ENCODE data around the gene GCSAM. TPM values are rescaled to one million over a fixed set of nuclear protein-coding genes. Genes with fewer than 3 reads are reported as not detected.

The GCSAM gene
- total and polyA plus RNA-seq, 8 donors, result 0.20 to 2.7 (median 2.1) TPM

- no peaks in the 10 kb centered on the region for H3K27me3 ChIP-seq
These were observed 34.7 kb upstream of the GCSAM start for GRCh38 chr3:112167758-112168157.

DNA sequence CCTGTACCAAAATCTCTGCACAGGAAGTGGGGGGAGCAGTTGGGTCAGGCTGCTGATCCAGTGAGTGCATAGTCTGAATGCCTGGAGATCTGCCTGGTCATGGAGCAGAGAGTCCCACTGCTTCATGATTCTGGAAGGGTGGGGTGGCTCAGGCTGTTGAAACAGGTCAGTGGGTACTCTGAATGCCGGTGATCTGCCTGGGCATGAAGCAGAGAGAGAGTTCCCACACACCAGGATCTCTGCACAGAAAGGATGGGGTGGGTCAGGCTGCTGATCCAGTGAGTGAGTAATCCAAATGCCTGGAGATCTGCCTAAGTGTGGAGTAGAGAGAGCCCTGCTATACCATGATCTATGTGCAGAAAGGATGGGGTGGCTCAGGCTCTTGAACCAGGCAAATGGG lies 16.1 kb upstream of the GCSAM start:
- Histone ChIP-seq H3K9me3 (peaks cover 0 to 29% of the 10 kb centered on the region in 2 donors), H3K27me3 (no peaks in the 10 kb centered on the region), H3K4me1 (no peaks in the 10 kb centered on the region), H3K36me3 (no peaks in the 10 kb centered on the region), H3K4me3 (no peak overlapping the region), H3K27ac (no peak overlapping the region)
- DNase-seq, result no peak
- ATAC-seq, result no peak
- TF ChIP-seq CTCF (IDR thresholded peaks at IDR 0.05), result no peak
- intact Hi-C loops (cut with DNase I), result no loop called here

More at GRCh38 chr3:112167758-112168157, 34.7 kb upstream of the GCSAM start:
- Histone ChIP-seq H3K9me3 (peaks cover 0 to 10% of the 10 kb centered on the region in 2 donors), H3K4me3 (no peak overlapping the region), H3K4me1 (no peaks in the 10 kb centered on the region), H3K36me3 (no peaks in the 10 kb centered on the region), H3K27ac (no peak overlapping the region)
- intact Hi-C loops (cut with DNase I), result no loop called here
- TF ChIP-seq CTCF (IDR thresholded peaks at IDR 0.05), result no peak
- DNase-seq (no peak), ATAC-seq (no peak)

GRCh38 chr3:112143689-112144088 lies 10.6 kb upstream of the GCSAM start:
- ATAC-seq, result no peak
- H3K9me3 ChIP-seq, result peaks cover 0 to 29% of the 10 kb centered on the region in 2 donors
- no peak overlapping the region for H3K27ac ChIP-seq
- H3K27me3 ChIP-seq, result no peaks in the 10 kb centered on the region
- no peak overlapping the region for H3K4me3 ChIP-seq
- intact Hi-C loops (cut with DNase I), result no loop called here
- no peak for DNase-seq
- no peaks in the 10 kb centered on the region for H3K4me1 ChIP-seq
- H3K36me3 ChIP-seq, result no peaks in the 10 kb centered on the region
- TF ChIP-seq CTCF (IDR thresholded peaks at IDR 0.05), result no peak

- intact Hi-C loops (cut with DNase I), result no loop called here
- DNase-seq, result no peak
- TF ChIP-seq CTCF (IDR thresholded peaks at IDR 0.05), result no peak
- Histone ChIP-seq H3K4me1 (no peaks in the 10 kb centered on the region), H3K4me3 (no peak overlapping the region), H3K9me3 (peaks cover 0 to 25% of the 10 kb centered on the region in 2 donors), H3K27me3 (no peaks in the 10 kb centered on the region), H3K27ac (no peak overlapping the region), H3K36me3 (no peaks in the 10 kb centered on the region)
- no peak for ATAC-seq
These were observed 10.2 kb upstream of the GCSAM start for GRCh38 chr3:112143251-112143650.

- no peak for TF ChIP-seq CTCF (IDR thresholded peaks at IDR 0.05)
- Histone ChIP-seq H3K36me3 (no peaks in the 10 kb centered on the region), H3K9me3 (peaks cover 0 to 14% of the 10 kb centered on the region in 2 donors), H3K27me3 (no peaks in the 10 kb centered on the region), H3K27ac (no peak overlapping the region), H3K4me3 (no peak overlapping the region), H3K4me1 (peaks cover 0 to 4% of the 10 kb centered on the region in 2 donors)
- intact Hi-C loops (cut with DNase I), result no loop called here
- no peak for ATAC-seq
- no peak for DNase-seq
These were observed 8.2 kb upstream of the GCSAM start for GRCh38 chr3:112141293-112141692.
